CD14-positive monocyte (primary cell): ENCODE measurements around the gene FAM170B. TPM values are rescaled to one million over a fixed set of nuclear protein-coding genes. Genes with fewer than 3 reads are reported as not detected.

ENCODE experiments used
- DNase-seq, 3 donors: peaks; one replicate each; pipeline ENCODE4 v3.0.0-alpha.2; 2011 to 2022
- H2AFZ ChIP-seq: 2 replicates; pipeline ENCODE4 v1.6.0; 2012; ENCODE audit warnings: mild to moderate bottlenecking, low read depth, low read length, inconsistent platforms; ENCODE audit not compliant: insufficient read depth, poor library complexity, severe bottlenecking
- H3K27ac ChIP-seq, 2 donors: 1 replicate in 1 of 2; 2 replicates in 1 of 2; pipeline ENCODE4 v1.5.1; 2012 to 2013; ENCODE audit warnings: low read length in 2 of 2, control low read depth in 1 of 2, inconsistent platforms in 1 of 2, low read depth in 1 of 2, mild to moderate bottlenecking in 1 of 2
- H3K27me3 ChIP-seq, 2 donors: one replicate each; pipeline versions ENCODE4 v1.6.0 to v1.6.1; 2011 to 2013; ENCODE audit warnings: low read length in 2 of 2; ENCODE audit not compliant: control insufficient read depth in 2 of 2, insufficient read depth in 2 of 2
- H3K36me3 ChIP-seq, 2 donors: replicated peaks in 1 of 2; 1 replicate in 1 of 2; 2 replicates in 1 of 2; pipeline versions ENCODE4 v1.5.1 to v1.6.1; 2012 to 2013; ENCODE audit warnings: low read length in 2 of 2, control low read depth in 1 of 2, inconsistent platforms in 1 of 2, mild to moderate bottlenecking in 1 of 2; ENCODE audit not compliant: insufficient read depth in 2 of 2, control insufficient read depth in 1 of 2
- H3K4me1 ChIP-seq, 2 donors: 1 replicate in 1 of 2; 2 replicates in 1 of 2; pipeline versions ENCODE4 v1.5.1 to v1.6.1; 2012 to 2013; ENCODE audit warnings: low read length in 2 of 2, control low read depth in 1 of 2, inconsistent platforms in 1 of 2, mild to moderate bottlenecking in 1 of 2, moderate library complexity in 1 of 2; ENCODE audit not compliant: insufficient read depth in 2 of 2, control insufficient read depth in 1 of 2
- H3K4me2 ChIP-seq: replicated peaks from 2 replicates; pipeline ENCODE3; 2012; ENCODE audit warnings: low read length, moderate library complexity, mild to moderate bottlenecking; ENCODE audit not compliant: poor library complexity, severe bottlenecking; ENCODE audit errors: extremely low read depth
- H3K4me3 ChIP-seq, 3 experiments: fragments of 200-600 bp in 1 of 3; sonication (generic) in 1 of 3; replicated peaks in 1 of 3; 1 replicate in 2 of 3; 2 replicates in 1 of 3; pipeline ENCODE4 v1.5.1; 2011 to 2013; ENCODE audit warnings: low read length in 3 of 3, mild to moderate bottlenecking in 3 of 3, control low read depth in 2 of 3, low read depth in 2 of 3, inconsistent platforms in 1 of 3, moderate library complexity in 1 of 3
- H3K79me2 ChIP-seq: 2 replicates; pipeline ENCODE4 v1.6.0; 2012; ENCODE audit warnings: mild to moderate bottlenecking, control low read depth, inconsistent platforms, low read length, moderate library complexity; ENCODE audit not compliant: insufficient read depth
- H3K9ac ChIP-seq: 2 replicates; pipeline ENCODE4 v1.6.0; 2017; ENCODE audit warnings: low read length, mild to moderate bottlenecking; ENCODE audit not compliant: insufficient read depth, poor library complexity, severe bottlenecking
- H3K9me3 ChIP-seq, 2 donors: replicated peaks in 1 of 2; 1 replicate in 1 of 2; 2 replicates in 1 of 2; pipeline versions ENCODE4 v1.5.1 to v1.6.1; 2012 to 2013; ENCODE audit warnings: low read length in 2 of 2, control low read depth in 1 of 2; ENCODE audit not compliant: control insufficient read depth in 1 of 2, insufficient read depth in 1 of 2
- H4K20me1 ChIP-seq: 2 replicates; pipeline ENCODE4 v1.6.0; 2012; ENCODE audit warnings: mild to moderate bottlenecking, low read length, control low read depth, moderate library complexity; ENCODE audit not compliant: insufficient read depth
- H3K27ac Mint-ChIP-seq, 7 donors: one replicate each; pipeline ENCODE4 v1.8.0; 2020; ENCODE audit warnings: mild to moderate bottlenecking in 7 of 7, mixed read lengths in 7 of 7, moderate library complexity in 6 of 7, inconsistent platforms in 2 of 7
- H3K27me3 Mint-ChIP-seq, 3 donors: one replicate each; pipeline ENCODE4 v1.8.0; 2021 to 2022; ENCODE audit warnings: low read depth in 3 of 3, mild to moderate bottlenecking in 3 of 3, mixed read lengths in 3 of 3, moderate library complexity in 3 of 3, inconsistent platforms in 1 of 3
- H3K36me3 Mint-ChIP-seq, 2 donors: one replicate each; pipeline ENCODE4 v1.8.0; 2020; ENCODE audit warnings: mixed read lengths in 2 of 2, inconsistent platforms in 1 of 2, mild to moderate bottlenecking in 1 of 2
- H3K4me1 Mint-ChIP-seq: one replicate; pipeline ENCODE4 v1.8.0; 2020; ENCODE audit warnings: mild to moderate bottlenecking, mixed read lengths
- H3K4me3 Mint-ChIP-seq, 2 donors: one replicate each; pipeline ENCODE4 v1.8.0; 2020; ENCODE audit warnings: mild to moderate bottlenecking in 2 of 2, mixed read lengths in 2 of 2, moderate library complexity in 1 of 2
- H3K9me3 Mint-ChIP-seq, 7 donors: one replicate each; pipeline ENCODE4 v1.8.0; 2020 to 2022; ENCODE audit warnings: mixed read lengths in 7 of 7, mild to moderate bottlenecking in 6 of 7, moderate library complexity in 6 of 7, inconsistent platforms in 2 of 7
- WGBS: methylation state at CpG from one replicate; pipeline ENCODE4 v1.1.5; 2013; ENCODE audit warnings: missing lambda C conversion rate; ENCODE audit not compliant: insufficient coverage; 5-methylcytosine and 5-hydroxymethylcytosine counted together
- intact Hi-C, 2 donors: fragments of 100-400 bp; cut with micrococcal nuclease; formaldehyde crosslinking; loops; one replicate each; pipeline versions ENCODE4 v1.15.0 to v1.15.1; 2023
- polyA plus RNA-seq, 3 donors: library from polyadenylated mRNA; depleted of rRNA in 1 of 3; unstranded in 2 of 3; stranded (reverse) in 1 of 3; fragments of 300-500 nt in 2 of 3; fragments of >200 nt in 1 of 3; fragmentation: Illumina TruSeq in 2 of 3; gene quantifications; 1 replicate in 2 of 3; 2 replicates in 1 of 3; pipeline ENCODE4 v1.2.3, GENCODE V29; 2012 to 2021
- TF ChIP-seq, protein P1 (sequence below): fragments of 200-600 bp; IDR thresholded peaks from one replicate; pipeline ENCODE4 v1.8.0; 2022; ENCODE audit warnings: antibody characterized with exemption, mild to moderate bottlenecking

FAM170B gene
- polyA plus RNA-seq, 3 donors, result not detected

- no peaks in the 10 kb centered on the region for H3K9me3 ChIP-seq
- no peak for DNase-seq
- TF ChIP-seq, protein P1, sequence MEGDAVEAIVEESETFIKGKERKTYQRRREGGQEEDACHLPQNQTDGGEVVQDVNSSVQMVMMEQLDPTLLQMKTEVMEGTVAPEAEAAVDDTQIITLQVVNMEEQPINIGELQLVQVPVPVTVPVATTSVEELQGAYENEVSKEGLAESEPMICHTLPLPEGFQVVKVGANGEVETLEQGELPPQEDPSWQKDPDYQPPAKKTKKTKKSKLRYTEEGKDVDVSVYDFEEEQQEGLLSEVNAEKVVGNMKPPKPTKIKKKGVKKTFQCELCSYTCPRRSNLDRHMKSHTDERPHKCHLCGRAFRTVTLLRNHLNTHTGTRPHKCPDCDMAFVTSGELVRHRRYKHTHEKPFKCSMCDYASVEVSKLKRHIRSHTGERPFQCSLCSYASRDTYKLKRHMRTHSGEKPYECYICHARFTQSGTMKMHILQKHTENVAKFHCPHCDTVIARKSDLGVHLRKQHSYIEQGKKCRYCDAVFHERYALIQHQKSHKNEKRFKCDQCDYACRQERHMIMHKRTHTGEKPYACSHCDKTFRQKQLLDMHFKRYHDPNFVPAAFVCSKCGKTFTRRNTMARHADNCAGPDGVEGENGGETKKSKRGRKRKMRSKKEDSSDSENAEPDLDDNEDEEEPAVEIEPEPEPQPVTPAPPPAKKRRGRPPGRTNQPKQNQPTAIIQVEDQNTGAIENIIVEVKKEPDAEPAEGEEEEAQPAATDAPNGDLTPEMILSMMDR, result no peak
- peaks cover 46% of the 10 kb centered on the region for H3K4me1 Mint-ChIP-seq
- intact Hi-C loops, result loop anchor here in 1 of 2 donors (10.0 kb wide), 1 partner anchor 142 kb away; no protein-coding TSS in a partner anchor
- no peak overlapping the region for H3K4me3 Mint-ChIP-seq
- no peak overlapping the region for H3K4me3 ChIP-seq
- no peaks in the 10 kb centered on the region for H4K20me1 ChIP-seq
- 100% methylated on average over 2 of the region's 3 CpGs for WGBS
- H3K9me3 Mint-ChIP-seq, result no peaks in the 10 kb centered on the region
- no peaks in the 10 kb centered on the region for H3K27me3 ChIP-seq
- H3K79me2 ChIP-seq, result no peaks in the 10 kb centered on the region
- H3K27ac Mint-ChIP-seq, result no peak overlapping the region
- H3K36me3 ChIP-seq, result no peaks in the 10 kb centered on the region
- no peak overlapping the region for H2AFZ ChIP-seq
- no peak overlapping the region for H3K9ac ChIP-seq
- H3K27ac ChIP-seq, result no peak overlapping the region
- peaks cover 46 to 59% of the 10 kb centered on the region in 2 donors for H3K4me1 ChIP-seq
- H3K4me2 ChIP-seq, result no peak overlapping the region
- H3K27me3 Mint-ChIP-seq, result peaks cover 1 to 10% (median 1%) of the 10 kb centered on the region in 3 donors
- H3K36me3 Mint-ChIP-seq, result peaks cover 3 to 9% of the 10 kb centered on the region in 2 donors
Observed at GRCh38 chr10:49172777-49173132, 38.9 kb upstream of the FAM170B start.

GRCh38 chr10:49172061-49172776, 38.4 kb upstream of the FAM170B start:
- H3K27ac ChIP-seq, result no peak overlapping the region

More at GRCh38 chr10:49172061-49172776, 38.4 kb upstream of the FAM170B start:
- H3K9me3 ChIP-seq, result no peaks in the 10 kb centered on the region
- H3K4me3 Mint-ChIP-seq, result no peak overlapping the region
- peaks cover 40 to 57% of the 10 kb centered on the region in 2 donors for H3K4me1 ChIP-seq
- intact Hi-C loops, result loop anchor here in 1 of 2 donors (10.0 kb wide), 1 partner anchor 143 kb away; no protein-coding TSS in a partner anchor
- H4K20me1 ChIP-seq, result no peaks in the 10 kb centered on the region
- no peaks in the 10 kb centered on the region for H3K36me3 ChIP-seq
- H3K36me3 Mint-ChIP-seq, result peaks cover 3 to 8% of the 10 kb centered on the region in 2 donors
- no peak overlapping the region for H3K9ac ChIP-seq
- H3K27me3 Mint-ChIP-seq, result peaks cover 1 to 10% (median 1%) of the 10 kb centered on the region in 3 donors
- TF ChIP-seq, protein P1, result no peak
- no peak overlapping the region for H2AFZ ChIP-seq
- no peaks in the 10 kb centered on the region for H3K9me3 Mint-ChIP-seq
- peak overlapping the region in 2 of 7 donors; percentile 12 to 30 for H3K27ac Mint-ChIP-seq
- H3K27me3 ChIP-seq, result no peaks in the 10 kb centered on the region
- DNase-seq, result no peak
- no peaks in the 10 kb centered on the region for H3K79me2 ChIP-seq
- WGBS, result 100% methylated on average over 1 of the region's 4 CpGs
- no peak overlapping the region for H3K4me3 ChIP-seq
- no peak overlapping the region for H3K4me2 ChIP-seq
- peaks cover 40% of the 10 kb centered on the region for H3K4me1 Mint-ChIP-seq
